Large intestine (tissue), 3 donors: ENCODE measurements around the gene WDR19. TPM values are rescaled to one million over a fixed set of nuclear protein-coding genes. Genes with fewer than 3 reads are reported as not detected.
"Not testable (repeated sequence)": the region's sequence is repeated elsewhere in the genome, so short reads cannot be mapped to it uniquely, and the experiment has no call there.

Experiments
- DNase-seq, 2 donors: peaks; one replicate each; pipeline versions ENCODE4 v3.0.0 to v3.0.0-alpha.2; 2013
- H3K27ac ChIP-seq: one replicate; pipeline ENCODE4 v1.5.1; 2013; ENCODE audit warnings: low read length
- H3K27me3 ChIP-seq: 2 replicates; pipeline ENCODE4 v1.6.1; 2013; ENCODE audit warnings: low read length; ENCODE audit not compliant: control insufficient read depth, insufficient read depth
- H3K36me3 ChIP-seq: 2 replicates; pipeline ENCODE4 v1.6.1; 2013; ENCODE audit warnings: low read length; ENCODE audit not compliant: control insufficient read depth, insufficient read depth
- H3K4me1 ChIP-seq: one replicate; pipeline ENCODE4 v1.6.1; 2013; ENCODE audit warnings: low read length; ENCODE audit not compliant: control insufficient read depth, insufficient read depth
- H3K4me3 ChIP-seq: one replicate; pipeline ENCODE4 v1.5.1; 2013; ENCODE audit warnings: low read length
- H3K9me3 ChIP-seq: one replicate; pipeline ENCODE4 v1.6.1; 2013; ENCODE audit warnings: mild to moderate bottlenecking, low read depth, low read length, moderate library complexity; ENCODE audit not compliant: control insufficient read depth
- WGBS: methylation state at CpG from one replicate; pipeline ENCODE4 v1.1.5; 2013; ENCODE audit warnings: low lambda C conversion rate; ENCODE audit not compliant: insufficient coverage; 5-methylcytosine and 5-hydroxymethylcytosine counted together
- polyA plus RNA-seq: library from polyadenylated mRNA; unstranded; fragments of 120-200 nt; gene quantifications from one replicate; pipeline ENCODE4 v1.2.1, GENCODE V29; 2013

WDR19 gene
- polyA plus RNA-seq, 1 donor, result 26.2 TPM

- no peaks in the 10 kb centered on the region for H3K9me3 ChIP-seq
- WGBS, result no CpG with 5 or more reads among the region's 2 CpGs
- H3K36me3 ChIP-seq, result peaks cover 14% of the 10 kb centered on the region
- no peak for DNase-seq
- no peaks in the 10 kb centered on the region for H3K4me1 ChIP-seq
- H3K4me3 ChIP-seq, result no peak overlapping the region
- no peaks in the 10 kb centered on the region for H3K27me3 ChIP-seq
- H3K27ac ChIP-seq, result no peak overlapping the region
These were observed 74.1 kb downstream of the WDR19 start for GRCh38 chr4:39256436-39256835.

GRCh38 chr4:39259571-39260330, 77.4 kb downstream of the WDR19 start:
- H3K36me3 ChIP-seq, result peaks cover 12% of the 10 kb centered on the region
- no peaks in the 10 kb centered on the region for H3K27me3 ChIP-seq
- H3K27ac ChIP-seq, result no peak overlapping the region
- no peaks in the 10 kb centered on the region for H3K4me1 ChIP-seq
- no peaks in the 10 kb centered on the region for H3K9me3 ChIP-seq
- no peak for DNase-seq
- no peak overlapping the region for H3K4me3 ChIP-seq
- 100% methylated on average over 2 of the region's 4 CpGs for WGBS

- WGBS, result no CpG with 5 or more reads among the region's 2 CpGs
- no peak for DNase-seq
- Histone ChIP-seq H3K4me1 (no peaks in the 10 kb centered on the region), H3K27me3 (no peaks in the 10 kb centered on the region), H3K27ac (no peak overlapping the region), H3K36me3 (peaks cover 7% of the 10 kb centered on the region), H3K4me3 (no peak overlapping the region), H3K9me3 (no peaks in the 10 kb centered on the region)
These were observed 81.6 kb downstream of the WDR19 start for GRCh38 chr4:39263895-39264294.

- peaks cover 61% of the 10 kb centered on the region for H3K36me3 ChIP-seq
- no peak for DNase-seq
- no peaks in the 10 kb centered on the region for H3K4me1 ChIP-seq
- H3K27ac ChIP-seq, result no peak overlapping the region
- no CpG with 5 or more reads among the region's 4 CpGs for WGBS
- no peaks in the 10 kb centered on the region for H3K9me3 ChIP-seq
- H3K4me3 ChIP-seq, result no peak overlapping the region
- H3K27me3 ChIP-seq, result no peaks in the 10 kb centered on the region
These were observed 92.2 kb downstream of the WDR19 start for GRCh38 chr4:39274503-39274902.

- H3K36me3 ChIP-seq, result peaks cover 52% of the 10 kb centered on the region
- not testable (repeated sequence) for H3K4me3 ChIP-seq, H3K9me3 ChIP-seq, H3K4me1 ChIP-seq, DNase-seq, H3K27me3 ChIP-seq, H3K27ac ChIP-seq
- 100% methylated on average over 1 of the region's 6 CpGs for WGBS
These were observed 95.3 kb downstream of the WDR19 start for GRCh38 chr4:39277661-39278060.

GRCh38 chr4:39278476-39278875, 96.1 kb downstream of the WDR19 start:
- no peak overlapping the region for H3K4me3 ChIP-seq
- no peaks in the 10 kb centered on the region for H3K27me3 ChIP-seq
- H3K36me3 ChIP-seq, result peaks cover 44% of the 10 kb centered on the region
- no peaks in the 10 kb centered on the region for H3K9me3 ChIP-seq
- no peaks in the 10 kb centered on the region for H3K4me1 ChIP-seq
- H3K27ac ChIP-seq, result no peak overlapping the region
- WGBS, result no CpG with 5 or more reads among the region's 9 CpGs
- no peak for DNase-seq

DNA sequence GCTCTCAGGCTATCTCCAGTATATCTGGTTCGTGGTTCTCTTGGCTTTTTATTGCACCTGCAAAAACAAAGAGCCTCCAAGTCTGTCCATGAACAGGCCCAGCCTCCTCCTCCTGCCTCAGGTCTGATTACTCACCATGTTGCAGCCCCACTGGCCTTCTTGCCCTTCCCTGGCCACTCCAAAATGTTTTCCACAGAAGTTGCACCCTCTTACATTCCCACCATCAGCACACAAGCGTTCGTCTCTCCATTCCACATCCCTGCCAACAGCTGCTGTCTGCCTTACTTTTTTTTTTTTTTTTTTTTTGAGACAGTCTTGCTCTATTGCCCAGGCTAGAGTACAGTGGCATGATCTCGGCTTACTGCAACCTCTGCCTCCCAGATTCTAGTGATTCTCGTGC, 97.1 kb downstream of the WDR19 start:
- no peak overlapping the region for H3K4me3 ChIP-seq
- 100% methylated on average over 1 of the region's 5 CpGs for WGBS
- no peaks in the 10 kb centered on the region for H3K27me3 ChIP-seq
- DNase-seq, result no peak
- no peak overlapping the region for H3K27ac ChIP-seq
- no peaks in the 10 kb centered on the region for H3K9me3 ChIP-seq
- peaks cover 35% of the 10 kb centered on the region for H3K36me3 ChIP-seq
- H3K4me1 ChIP-seq, result no peaks in the 10 kb centered on the region

GRCh38 chr4:39280770-39281169, 98.4 kb downstream of the WDR19 start:
- DNase-seq, result no peak
- H3K27ac ChIP-seq, result no peak overlapping the region
- H3K36me3 ChIP-seq, result peaks cover 27% of the 10 kb centered on the region
- H3K4me1 ChIP-seq, result no peaks in the 10 kb centered on the region
- no CpG with 5 or more reads among the region's 2 CpGs for WGBS
- H3K9me3 ChIP-seq, result no peaks in the 10 kb centered on the region
- H3K4me3 ChIP-seq, result no peak overlapping the region
- H3K27me3 ChIP-seq, result no peaks in the 10 kb centered on the region

GRCh38 chr4:39285111-39285795, 102.9 kb downstream of the WDR19 start:
- Histone ChIP-seq H3K9me3 (no peaks in the 10 kb centered on the region), H3K27ac (no peak overlapping the region), H3K4me1 (no peaks in the 10 kb centered on the region), H3K36me3 (peaks cover 39% of the 10 kb centered on the region), H3K4me3 (no peak overlapping the region), H3K27me3 (no peaks in the 10 kb centered on the region)
- no peak for DNase-seq
- 78% methylated on average over 3 of the region's 7 CpGs for WGBS

GRCh38 chr4:39285853-39286252, 103.5 kb downstream of the WDR19 start:
- DNase-seq, result no peak
- peaks cover 39% of the 10 kb centered on the region for H3K36me3 ChIP-seq
- no peaks in the 10 kb centered on the region for H3K27me3 ChIP-seq
- no peaks in the 10 kb centered on the region for H3K4me1 ChIP-seq
- H3K4me3 ChIP-seq, result no peak overlapping the region
- H3K9me3 ChIP-seq, result no peaks in the 10 kb centered on the region
- H3K27ac ChIP-seq, result no peak overlapping the region
- WGBS, result 100% methylated on average over 2 of the region's 2 CpGs
